HG03432 (cell line): Measurements from ENCODE around the gene KRT36.

Experiments used
- ATAC-seq: cut with Tn5 transposase; IDR thresholded peaks from one replicate; pipeline ENCODE4 v1.9.1; 2021; ENCODE audit warnings: mild to moderate bottlenecking, moderate library complexity; ENCODE audit not compliant: unreplicated experiment

The KRT36 gene

GRCh38 chr17:41504246-41504977, 14.7 kb upstream of the KRT36 start:
- ATAC-seq = no peak

DNA sequence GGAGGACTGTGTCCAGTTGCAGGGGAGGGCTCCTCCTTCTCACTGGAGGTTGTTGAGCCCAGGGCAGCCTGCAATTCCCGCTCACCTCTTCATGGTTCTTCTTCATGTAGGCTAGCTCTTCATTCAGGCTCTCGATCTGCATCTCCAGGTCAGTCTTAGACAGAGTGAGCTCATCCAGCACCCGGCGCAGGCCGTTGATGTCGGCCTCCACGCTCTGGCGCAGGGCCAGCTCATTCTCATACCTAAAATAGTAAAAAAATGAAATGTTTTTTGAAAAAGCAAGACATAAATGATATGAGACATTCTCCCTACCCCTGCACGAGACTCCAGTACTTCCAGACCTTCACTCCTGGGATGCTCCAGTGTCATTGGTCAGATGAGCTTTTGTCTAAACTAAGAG, 13.5 kb upstream of the KRT36 start:
- ATAC-seq = no peak

- no peak for ATAC-seq
These were observed 10.6 kb upstream of the KRT36 start for GRCh38 chr17:41500131-41500911.

- ATAC-seq = no peak
These were observed 10.0 kb upstream of the KRT36 start for GRCh38 chr17:41499714-41500113.

GRCh38 chr17:41498276-41498675, 8.6 kb upstream of the KRT36 start:
- ATAC-seq = no peak

GRCh38 chr17:41496803-41497484, 7.2 kb upstream of the KRT36 start:
- ATAC-seq = peak; percentile 55

DNA sequence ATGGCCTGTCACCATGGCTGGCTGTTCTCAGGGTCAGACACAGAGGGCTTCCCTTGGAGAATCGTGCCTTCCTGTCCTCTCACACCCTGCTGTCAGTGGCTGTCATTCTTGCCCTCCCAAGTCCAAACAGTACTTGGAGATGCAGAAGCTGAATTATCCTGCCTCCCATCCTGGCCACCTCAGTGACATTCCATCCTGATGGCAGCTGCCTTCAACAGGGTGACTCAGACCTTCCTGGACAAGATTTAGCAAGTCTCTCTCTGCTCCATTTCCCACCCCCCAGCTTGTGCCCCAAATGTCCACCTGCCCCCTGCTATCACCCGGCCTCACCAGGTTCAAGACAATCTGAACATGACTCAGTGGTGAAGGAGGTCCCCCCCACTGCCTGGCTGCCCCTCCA, 4.8 kb upstream of the KRT36 start:
- no peak for ATAC-seq

DNA sequence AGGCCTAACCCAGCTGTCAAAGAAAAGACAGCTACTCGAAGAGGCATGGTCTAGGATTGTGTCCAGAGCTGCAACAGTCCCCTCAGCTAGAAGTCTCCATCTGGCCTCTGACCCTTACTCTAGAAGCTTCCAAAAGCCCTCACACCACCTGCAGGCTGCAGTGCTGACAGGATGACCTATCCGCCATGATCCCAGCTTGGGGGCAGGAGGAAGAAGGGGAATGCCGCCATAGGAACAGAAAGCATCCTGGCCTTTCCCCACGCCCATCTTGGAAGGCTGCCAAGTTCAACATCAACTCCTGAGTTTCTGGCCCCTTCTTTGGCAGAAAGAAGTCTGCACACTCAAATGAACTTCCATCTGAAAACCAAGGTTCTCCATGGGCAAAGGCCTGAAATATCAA, 3.1 kb upstream of the KRT36 start:
- ATAC-seq = no peak

DNA sequence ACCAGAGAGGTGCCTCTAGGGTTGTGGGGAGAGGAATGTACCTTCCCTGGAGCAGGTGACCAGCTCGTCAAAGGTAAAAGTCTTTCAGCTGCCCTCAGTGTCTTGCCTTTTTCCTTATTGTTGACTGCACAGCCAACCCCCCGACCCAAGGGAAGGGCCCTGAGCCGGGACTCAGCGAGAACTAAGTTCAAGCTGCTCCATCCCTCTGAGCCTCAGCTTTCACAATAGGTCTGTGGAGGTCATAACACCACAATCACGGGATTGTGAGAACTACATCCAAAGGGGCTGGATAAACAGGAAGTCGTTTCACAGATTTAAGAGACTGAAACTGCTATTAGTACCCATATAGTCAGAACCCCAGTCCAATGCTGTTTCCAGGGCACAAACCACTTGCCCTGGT, 2.6 kb upstream of the KRT36 start:
- no peak for ATAC-seq

- ATAC-seq = no peak
These were observed 1.8 kb upstream of the KRT36 start for GRCh38 chr17:41491476-41491875.

DNA sequence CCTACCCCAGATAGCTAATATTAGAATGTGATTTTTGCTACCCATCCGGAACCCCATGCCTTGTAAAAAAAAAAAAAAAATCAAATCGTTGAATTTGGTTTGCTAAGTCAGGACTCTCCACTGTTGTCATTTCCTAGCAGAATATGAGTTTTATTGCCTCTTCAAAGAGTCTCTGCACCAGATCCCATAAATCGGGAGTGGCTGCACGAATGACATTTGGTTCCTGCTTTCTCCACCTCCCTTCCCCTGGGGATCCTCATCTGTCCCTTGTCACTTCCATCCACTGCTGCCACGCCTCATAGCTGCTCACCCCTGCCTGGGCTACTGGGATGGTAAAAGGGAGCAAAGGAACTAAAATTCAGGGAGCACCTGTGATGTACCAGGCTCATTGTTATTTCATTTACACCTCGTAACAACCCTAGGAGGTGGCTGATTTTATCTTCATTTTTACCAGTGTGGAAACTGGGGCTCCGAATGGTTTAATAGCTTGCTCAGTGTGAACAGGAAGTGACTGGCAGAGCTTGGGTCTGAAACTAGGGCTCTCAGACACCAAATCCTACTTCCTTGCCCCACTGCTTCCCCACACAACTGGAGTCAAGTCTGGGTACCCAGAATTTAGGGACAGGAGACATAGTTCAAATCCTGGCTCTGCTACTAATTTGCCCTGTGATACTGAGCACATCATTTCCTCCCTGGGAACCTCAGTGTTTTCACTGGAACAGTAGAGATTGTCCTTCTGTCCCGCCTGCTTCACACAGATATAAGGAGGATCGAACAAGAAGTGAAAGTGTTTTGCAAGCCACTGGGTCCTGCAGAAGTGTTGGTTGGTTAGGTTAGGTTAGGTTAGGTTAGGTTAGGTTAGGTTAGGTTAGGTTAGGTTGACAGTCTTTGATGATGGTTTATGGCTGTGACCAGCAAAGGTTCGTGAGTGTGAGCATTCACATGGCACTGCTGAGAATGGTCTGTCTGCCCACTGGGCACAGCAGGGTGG, 585 bp upstream of the KRT36 start:
- no peak for ATAC-seq

DNA sequence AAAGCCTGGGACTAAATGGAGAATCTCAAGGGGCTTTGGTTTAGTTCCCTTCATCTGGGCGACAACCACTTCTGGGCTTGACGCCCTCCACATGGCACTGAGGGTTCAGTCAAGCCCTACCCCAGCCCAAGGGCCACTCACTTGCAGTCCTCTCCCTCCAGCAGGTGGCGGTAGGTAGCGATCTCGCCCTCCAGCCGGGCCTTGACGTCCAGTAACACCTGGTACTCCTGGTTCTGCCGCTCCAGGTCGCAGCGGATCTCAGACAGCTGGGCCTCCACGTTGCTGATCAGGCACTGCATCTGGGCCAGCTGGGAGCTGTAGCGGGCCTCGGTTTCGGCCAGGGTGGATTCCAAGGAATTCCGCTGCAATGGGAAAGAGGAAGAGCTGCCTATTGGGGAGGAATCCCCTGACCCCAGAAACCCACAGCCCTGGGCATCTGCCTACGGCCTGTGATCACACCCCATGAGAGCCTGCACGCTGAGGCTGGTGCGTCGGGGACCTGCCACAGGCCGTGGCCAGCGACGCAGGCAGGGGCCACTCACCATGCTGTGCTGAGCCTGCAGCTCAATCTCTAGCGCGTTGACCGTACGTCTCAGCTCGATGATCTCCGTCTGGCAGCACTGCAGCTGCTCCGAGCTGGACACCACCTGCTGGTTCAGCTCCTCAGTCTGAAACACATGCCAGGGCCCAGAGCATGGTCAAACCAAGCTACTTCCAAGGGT, 2.7 kb downstream of the KRT36 start:
- ATAC-seq = no peak

- ATAC-seq = no peak
These were observed 3.4 kb downstream of the KRT36 start for GRCh38 chr17:41486316-41486715.

DNA sequence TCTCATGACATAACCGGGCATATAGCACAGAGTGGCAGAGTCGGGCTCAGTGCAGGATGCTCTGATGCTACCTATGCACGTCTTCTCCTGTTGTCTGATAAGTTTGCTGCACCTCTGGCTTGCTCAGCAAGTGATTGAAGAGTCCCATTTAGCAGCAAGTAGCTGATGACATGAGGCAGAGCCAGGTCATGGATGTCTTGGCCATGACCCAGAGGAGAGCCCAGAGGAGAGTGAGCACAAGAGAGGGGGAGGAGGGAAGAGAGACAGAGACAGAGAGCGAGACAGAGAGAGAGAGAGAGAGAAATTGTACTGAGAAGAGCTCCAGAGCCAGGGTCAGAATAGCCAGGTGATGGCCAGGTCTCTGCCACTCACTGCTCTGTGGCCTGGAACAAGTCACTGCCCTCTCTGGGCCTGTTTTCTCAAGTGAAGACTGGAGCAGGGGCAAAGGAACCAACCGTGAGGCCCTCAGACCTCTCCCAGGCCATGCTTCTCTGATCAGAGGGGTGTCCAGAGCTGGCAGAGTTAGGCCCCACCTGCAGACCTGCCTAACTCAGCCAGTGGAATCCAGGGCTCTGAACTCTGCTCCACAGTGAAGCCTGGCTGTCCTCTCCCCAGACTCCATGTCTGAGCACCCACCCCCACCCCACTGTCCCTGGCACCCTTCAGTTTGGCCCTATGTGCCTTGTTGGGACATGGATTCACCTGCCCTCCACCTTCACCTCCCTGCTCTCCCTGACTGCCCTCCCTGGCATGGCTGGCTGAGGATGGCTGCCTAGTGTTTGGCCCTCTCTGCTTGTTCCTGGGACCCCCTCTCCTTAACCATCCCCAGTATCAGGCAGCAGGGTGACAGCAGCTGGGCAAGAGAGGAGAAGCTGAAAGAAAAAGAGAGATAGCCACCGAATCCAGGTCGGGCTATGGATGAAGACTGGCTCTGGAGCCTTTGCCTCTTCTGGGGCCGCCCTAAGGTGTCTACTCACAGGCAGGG, 4.5 kb downstream of the KRT36 start:
- ATAC-seq = no peak

- no peak for ATAC-seq
These were observed 5.5 kb downstream of the KRT36 start for GRCh38 chr17:41483991-41484826.

DNA sequence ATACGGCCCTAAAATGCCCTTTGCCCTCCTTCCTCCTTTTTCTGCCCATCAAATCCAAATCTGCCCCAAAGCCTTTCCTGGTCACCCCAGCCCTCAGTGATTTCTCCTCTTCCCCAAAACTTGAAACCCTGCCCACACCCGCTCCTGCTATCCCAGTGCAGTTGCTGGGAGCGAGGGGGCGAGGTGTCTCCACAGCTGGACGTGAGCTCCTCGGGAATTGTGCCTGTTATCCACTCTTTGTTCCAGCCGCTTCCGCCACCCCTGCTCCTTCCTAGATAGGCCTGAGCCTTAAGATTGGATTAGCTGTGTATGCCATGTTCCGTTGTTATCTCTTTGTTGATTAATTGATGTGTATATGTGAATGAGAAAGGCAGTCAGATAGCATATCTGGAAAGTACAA, 6.2 kb downstream of the KRT36 start:
- ATAC-seq = no peak

DNA sequence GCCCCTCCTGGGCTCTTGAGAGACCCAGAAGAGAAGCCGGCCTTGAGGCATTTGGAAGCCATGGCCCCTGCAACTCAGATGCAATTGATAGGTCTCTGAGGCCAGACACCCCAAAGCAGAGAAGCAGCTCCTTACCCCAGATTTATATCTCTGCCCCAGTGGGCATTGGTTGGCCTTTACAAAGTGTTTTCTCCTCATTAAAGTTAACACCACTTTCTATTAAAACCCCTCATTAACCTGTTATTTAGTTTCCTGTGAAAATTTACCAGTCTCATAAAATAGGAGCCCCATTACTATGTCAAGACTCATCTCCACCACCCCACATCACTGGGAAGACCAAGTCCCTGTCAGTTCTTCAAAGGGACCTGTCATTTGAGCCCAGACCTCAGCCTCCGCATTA, 8.7 kb downstream of the KRT36 start, which contains the start of gene KRT35:
Gene KRT35, minus strand, starts transcription at position 116 of the 400 bp plus-strand sequence. Its CDS starts 54 bp downstream, at position 62.
- no peak for ATAC-seq

DNA sequence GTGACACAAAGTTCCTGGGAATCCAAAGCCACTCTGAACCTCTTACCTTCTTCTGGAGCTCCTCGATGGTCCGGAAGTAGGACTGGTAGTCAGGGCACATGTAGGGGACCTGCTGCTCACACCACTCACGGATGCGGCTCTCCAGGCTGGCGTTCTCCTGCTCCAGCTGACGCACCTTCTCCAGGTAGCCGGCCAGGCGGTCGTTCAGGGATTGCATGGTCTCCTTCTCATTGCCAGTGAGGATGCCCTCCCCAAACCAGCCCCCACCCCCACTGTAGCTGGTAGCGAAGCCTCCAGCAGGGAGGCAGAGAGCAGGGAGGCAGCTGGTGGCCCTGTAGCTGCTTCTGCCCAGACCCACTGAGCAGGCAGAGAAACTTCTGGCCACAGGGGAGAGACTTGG, 9.1 kb downstream of the KRT36 start:
- ATAC-seq = no peak
